Measurements from ENCODE around the gene ADGRB3.

GRCh38 chr6:69314001-69314400 lies 678.9 kb downstream of the ADGRB3 start:
- no peak for TF ChIP-seq POLR2AphosphoS5 (IDR thresholded peaks at IDR 0.05)
- TF ChIP-seq CTCF (IDR thresholded peaks at IDR 0.05 in 8 of 11, conservative IDR thresholded peaks at IDR 0.05 in 3 of 11): no peak
- no peak for TF ChIP-seq POLR2A (IDR thresholded peaks at IDR 0.05)

Data from spleen (tissue), 7 donors.